Skeletal muscle tissue (tissue), 4 donors: ENCODE data around the gene SLC12A4. TPM values are rescaled to one million over a fixed set of nuclear protein-coding genes. Genes with fewer than 3 reads are reported as not detected.

ENCODE experiments used
- H3K27ac ChIP-seq: one replicate; pipeline ENCODE4 v1.7.0; 2013; ENCODE audit warnings: mild to moderate bottlenecking, low read depth, low read length, inconsistent platforms
- H3K27me3 ChIP-seq, 3 donors: one replicate each; pipeline ENCODE4 v1.7.0; 2013; ENCODE audit warnings: low read length in 3 of 3; ENCODE audit not compliant: control insufficient read depth in 3 of 3, insufficient read depth in 3 of 3
- H3K36me3 ChIP-seq, 3 donors: one replicate each; pipeline ENCODE4 v1.7.0; 2013; ENCODE audit warnings: low read length in 3 of 3; ENCODE audit not compliant: control insufficient read depth in 3 of 3, insufficient read depth in 3 of 3
- H3K4me1 ChIP-seq, 3 donors: one replicate each; pipeline ENCODE4 v1.7.0; 2013; ENCODE audit warnings: low read length in 3 of 3, mild to moderate bottlenecking in 3 of 3; ENCODE audit not compliant: control insufficient read depth in 3 of 3, insufficient read depth in 3 of 3
- H3K4me3 ChIP-seq, 3 donors: one replicate each; pipeline ENCODE4 v1.7.0; 2013; ENCODE audit warnings: low read length in 3 of 3
- H3K9ac ChIP-seq, 3 donors: one replicate each; pipeline ENCODE4 v1.7.0; 2013; ENCODE audit warnings: low read length in 3 of 3, mild to moderate bottlenecking in 3 of 3, moderate library complexity in 2 of 3, low read depth in 1 of 3
- H3K9me3 ChIP-seq, 3 donors: one replicate each; pipeline ENCODE4 v1.7.0; 2013; ENCODE audit warnings: low read length in 3 of 3; ENCODE audit not compliant: control insufficient read depth in 3 of 3
- total RNA-seq: library from RNA; depleted of rRNA; stranded (reverse); fragments of >200 nt; gene quantifications from one replicate; pipeline ENCODE4 v1.2.3, GENCODE V29; 2014
- donor health status: Osteomylitis.

The SLC12A4 gene
- total RNA-seq, 1 donor from 2014 or later: 27.1 TPM

- Histone ChIP-seq H3K4me3 (peak overlapping the region; percentile 28 to 58 (median 31)), H3K4me1 (peaks cover 91 to 95% (median 92%) of the 10 kb centered on the region in 3 donors), H3K9ac (peak overlapping the region in 2 of 3 donors; percentile 2 to 98), H3K36me3 (peaks cover 27 to 39% (median 38%) of the 10 kb centered on the region in 3 donors), H3K27ac (peak overlapping the region; percentile 93), H3K27me3 (no peaks in the 10 kb centered on the region), H3K9me3 (no peaks in the 10 kb centered on the region)
Observed at GRCh38 chr16:67963662-67964321, 4.6 kb downstream of the SLC12A4 start.

- Histone ChIP-seq H3K27ac (peak overlapping the region; percentile 93), H3K36me3 (peaks cover 32 to 44% (median 42%) of the 10 kb centered on the region in 3 donors), H3K4me1 (peaks cover 95 to 97% (median 95%) of the 10 kb centered on the region in 3 donors), H3K9ac (peak overlapping the region; percentile 2 to 98 (median 28)), H3K4me3 (peak overlapping the region in 2 of 3 donors; percentile 28 to 41), H3K9me3 (no peaks in the 10 kb centered on the region), H3K27me3 (no peaks in the 10 kb centered on the region)
Observed at GRCh38 chr16:67963292-67963661, 5.2 kb downstream of the SLC12A4 start.

GRCh38 chr16:67962135-67962534 lies 6.3 kb downstream of the SLC12A4 start:
- H3K4me1 ChIP-seq: peaks cover 89 to 90% (median 89%) of the 10 kb centered on the region in 3 donors
- peaks cover 32 to 51% (median 50%) of the 10 kb centered on the region in 3 donors for H3K36me3 ChIP-seq
- no peaks in the 10 kb centered on the region for H3K27me3 ChIP-seq
- H3K9me3 ChIP-seq: no peaks in the 10 kb centered on the region
- H3K9ac ChIP-seq: peak overlapping the region in 1 of 3 donors; percentile 60
- no peak overlapping the region for H3K4me3 ChIP-seq
- H3K27ac ChIP-seq: peak overlapping the region; percentile 16

- peak overlapping the region in 2 of 3 donors; percentile 35 to 71 for H3K9ac ChIP-seq
- H3K4me3 ChIP-seq: peak overlapping the region in 1 of 3 donors; percentile 22
- H3K4me1 ChIP-seq: peaks cover 83 to 85% (median 83%) of the 10 kb centered on the region in 3 donors
- no peaks in the 10 kb centered on the region for H3K27me3 ChIP-seq
- H3K9me3 ChIP-seq: no peaks in the 10 kb centered on the region
- peak overlapping the region; percentile 10 for H3K27ac ChIP-seq
- H3K36me3 ChIP-seq: peaks cover 32 to 51% (median 50%) of the 10 kb centered on the region in 3 donors
Observed at GRCh38 chr16:67961551-67961957, 6.9 kb downstream of the SLC12A4 start.

GRCh38 chr16:67959536-67960329 lies 8.7 kb downstream of the SLC12A4 start:
- H3K27me3 ChIP-seq: no peaks in the 10 kb centered on the region
- peaks cover 66 to 69% (median 67%) of the 10 kb centered on the region in 3 donors for H3K4me1 ChIP-seq
- peak overlapping the region; percentile 68 for H3K27ac ChIP-seq
- H3K4me3 ChIP-seq: peak overlapping the region in 1 of 3 donors; percentile 41
- peak overlapping the region in 1 of 3 donors; percentile 71 for H3K9ac ChIP-seq
- no peaks in the 10 kb centered on the region for H3K9me3 ChIP-seq
- peaks cover 41 to 60% (median 56%) of the 10 kb centered on the region in 3 donors for H3K36me3 ChIP-seq

- Histone ChIP-seq H3K27ac (no peak overlapping the region), H3K4me1 (peaks cover 52 to 56% (median 53%) of the 10 kb centered on the region in 3 donors), H3K9me3 (no peaks in the 10 kb centered on the region), H3K36me3 (peaks cover 52 to 66% (median 61%) of the 10 kb centered on the region in 3 donors), H3K4me3 (no peak overlapping the region), H3K27me3 (no peaks in the 10 kb centered on the region), H3K9ac (no peak overlapping the region)
Observed at GRCh38 chr16:67957622-67958021, 10.8 kb downstream of the SLC12A4 start.

- H3K27ac ChIP-seq: no peak overlapping the region
- peaks cover 55 to 65% (median 58%) of the 10 kb centered on the region in 3 donors for H3K36me3 ChIP-seq
Observed at GRCh38 chr16:67954421-67955196, 13.8 kb downstream of the SLC12A4 start.

GRCh38 chr16:67953641-67954375 lies 14.6 kb downstream of the SLC12A4 start:
- H3K27ac ChIP-seq: no peak overlapping the region
- H3K27me3 ChIP-seq: no peaks in the 10 kb centered on the region
- H3K36me3 ChIP-seq: peaks cover 59 to 66% (median 61%) of the 10 kb centered on the region in 3 donors
- H3K4me3 ChIP-seq: no peak overlapping the region
- H3K9me3 ChIP-seq: no peaks in the 10 kb centered on the region
- H3K4me1 ChIP-seq: peaks cover 26 to 29% (median 27%) of the 10 kb centered on the region in 3 donors
- H3K9ac ChIP-seq: peak overlapping the region in 1 of 3 donors; percentile 33

More at GRCh38 chr16:67954421-67955196, 13.8 kb downstream of the SLC12A4 start:
- Histone ChIP-seq H3K9ac (peak overlapping the region; percentile 8 to 54 (median 25)), H3K27me3 (no peaks in the 10 kb centered on the region), H3K9me3 (no peaks in the 10 kb centered on the region), H3K4me3 (no peak overlapping the region), H3K4me1 (peaks cover 34 to 37% (median 35%) of the 10 kb centered on the region in 3 donors)

GRCh38 chr16:67951485-67951884 lies 17.0 kb downstream of the SLC12A4 start:
- Histone ChIP-seq H3K9me3 (no peaks in the 10 kb centered on the region), H3K36me3 (peaks cover 71 to 78% (median 76%) of the 10 kb centered on the region in 3 donors), H3K9ac (peak overlapping the region in 1 of 3 donors; percentile 64), H3K27me3 (no peaks in the 10 kb centered on the region), H3K4me3 (no peak overlapping the region), H3K4me1 (peaks cover 19 to 24% (median 23%) of the 10 kb centered on the region in 3 donors), H3K27ac (peak overlapping the region; percentile 16)
